HL-60 (cell line): ENCODE data around the gene SLAIN2.

Experiments
- DNase-seq, 2 experiments: peaks; one replicate each; pipeline ENCODE4 v3.0.0-alpha.2; 2010 to 2020; ENCODE audit warnings: low read depth in 1 of 2, low spot score in 1 of 2
- H3K27ac ChIP-seq: fragments of 250-450 bp; sonication (Bioruptor Pico); replicated peaks from 2 replicates; pipeline ENCODE4 v1.5.1; 2020; ENCODE audit warnings: mild to moderate bottlenecking, moderate library complexity
- H3K27me3 ChIP-seq: fragments of 250-450 bp; sonication (Bioruptor Pico); 2 replicates; pipeline ENCODE4 v1.5.1; 2021; ENCODE audit warnings: mild to moderate bottlenecking, moderate library complexity; ENCODE audit not compliant: insufficient read depth, poor library complexity, severe bottlenecking
- H3K4me3 ChIP-seq: replicated peaks from 2 replicates; pipeline ENCODE4 v1.5.1; 2011; ENCODE audit warnings: mild to moderate bottlenecking, control low read depth, low read length; ENCODE audit not compliant: insufficient read depth
- CTCF ChIP-seq: IDR thresholded peaks from one replicate; pipeline ENCODE4 v1.5.1; 2011; ENCODE audit warnings: low read length, control low read depth, inconsistent platforms; ENCODE audit not compliant: insufficient read depth
- GABPA ChIP-seq: IDR thresholded peaks from 2 replicates; pipeline ENCODE4 v1.6.1; 2012; ENCODE audit warnings: low read depth
- POLR2AphosphoS5 ChIP-seq: IDR thresholded peaks from 2 replicates; pipeline ENCODE4 v1.6.1; 2012; ENCODE audit warnings: low read depth
- REST ChIP-seq: IDR thresholded peaks from 2 replicates; pipeline ENCODE4 v1.6.1; 2012; ENCODE audit warnings: low read depth; ENCODE audit not compliant: insufficient replicate concordance
- SPI1 ChIP-seq: IDR thresholded peaks from 2 replicates; pipeline ENCODE4 v1.6.1; 2012; ENCODE audit warnings: low read depth, mild to moderate bottlenecking, borderline replicate concordance

The SLAIN2 gene

GRCh38 chr4:48341776-48342605 is 662 bp downstream of the SLAIN2 start:
- peak overlapping the region; percentile 91 for H3K27ac ChIP-seq
- DNase-seq = peak in 1 of 2 experiments; percentile 45
- H3K27me3 ChIP-seq = no peaks in the 10 kb centered on the region
- peak overlapping the region; percentile 84 for H3K4me3 ChIP-seq
- TF ChIP-seq REST (no peak), SPI1 (no peak), GABPA (no peak), POLR2AphosphoS5 (no peak), CTCF (no peak)

GRCh38 chr4:48342606-48342880 is 1.2 kb downstream of the SLAIN2 start:
- Histone ChIP-seq H3K4me3 (peak overlapping the region; percentile 84), H3K27ac (no peak overlapping the region), H3K27me3 (no peaks in the 10 kb centered on the region)
- TF ChIP-seq GABPA = no peak
- TF ChIP-seq CTCF = no peak
- TF ChIP-seq REST = no peak
- no peak for TF ChIP-seq SPI1
- TF ChIP-seq POLR2AphosphoS5 = no peak
- no peak for DNase-seq

GRCh38 chr4:48343035-48343434 is 1.7 kb downstream of the SLAIN2 start:
- no peak overlapping the region for H3K27ac ChIP-seq
- H3K27me3 ChIP-seq = no peaks in the 10 kb centered on the region
- no peak for DNase-seq
- peak overlapping the region; percentile 84 for H3K4me3 ChIP-seq
- TF ChIP-seq REST (no peak), GABPA (no peak), POLR2AphosphoS5 (no peak), SPI1 (no peak)
